H7 (cell line): Measurements from ENCODE around the gene CCT4. TPM values are rescaled to one million over a fixed set of nuclear protein-coding genes. Genes with fewer than 3 reads are reported as not detected.
A peak's percentile ranks its signal among the peaks of the same experiment; 100 is the strongest.
"Not testable (repeated sequence)": the region's sequence is repeated elsewhere in the genome, so short reads cannot be mapped to it uniquely, and the experiment has no call there.

Experiments
- DNase-seq: peaks from one replicate; pipeline ENCODE4 v3.0.0; 2012
- H3K27me3 ChIP-seq: 2 replicates; pipeline ENCODE4 v1.6.0; 2011; ENCODE audit warnings: mild to moderate bottlenecking, low read length; ENCODE audit not compliant: control insufficient read depth, insufficient read depth
- H3K36me3 ChIP-seq: replicated peaks from 2 replicates; pipeline ENCODE4 v1.5.1; 2011; ENCODE audit warnings: low read length; ENCODE audit not compliant: control insufficient read depth, insufficient read depth
- H3K4me3 ChIP-seq: 2 replicates; pipeline ENCODE4 v1.5.1; 2011; ENCODE audit warnings: low read depth, mild to moderate bottlenecking, control low read depth, low read length, moderate library complexity; ENCODE audit not compliant: insufficient read depth
- total RNA-seq: library from RNA; depleted of rRNA; stranded (reverse); fragments of >200 nt; shearing (Covaris generic); gene quantifications from 2 replicates; pipeline ENCODE4 v1.2.3, GENCODE V29; 2014; rRNA removed

The CCT4 gene
- 377 and 429 TPM in 2 replicates for total RNA-seq

GRCh38 chr2:61888267-61889055 is at the start of gene CCT4:
TSS of gene CCT4 (minus strand) at chr2:61888656. CDS start at chr2:61888507, 149 bp downstream.
- peak within 1 kb of the TSS; percentile 99 for H3K4me3 ChIP-seq
- DNase-seq: peak; percentile 92
- H3K27me3 ChIP-seq: no peaks in the 10 kb centered on the region
- H3K36me3 ChIP-seq: peaks cover 9% of the 10 kb centered on the region

- DNase-seq: no peak
- Histone ChIP-seq H3K36me3 (no peaks in the 10 kb centered on the region), H3K4me3 (no peak overlapping the region), H3K27me3 (no peaks in the 10 kb centered on the region)
These were observed 49.4 kb upstream of the CCT4 start for GRCh38 chr2:61937886-61938285.

DNA sequence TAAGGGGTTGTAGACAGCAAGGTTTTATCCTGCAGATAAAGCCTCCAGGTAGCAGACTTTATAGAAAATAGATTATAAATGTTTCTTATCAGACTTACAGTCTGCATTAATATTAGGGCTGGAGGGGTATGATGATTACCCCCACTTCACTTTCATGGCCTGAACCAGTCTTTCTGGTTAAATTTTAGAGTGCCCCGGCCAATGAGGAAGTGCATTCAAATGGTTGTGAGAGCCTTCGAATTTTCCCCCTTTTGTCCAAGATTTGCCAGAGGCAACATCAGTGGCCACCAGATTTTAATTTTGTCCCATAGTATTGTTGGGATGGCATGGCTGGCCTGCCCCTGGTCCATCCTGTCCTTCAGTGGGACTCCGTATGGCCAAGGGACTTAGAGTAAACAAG is 48.6 kb upstream of the CCT4 start:
- no peaks in the 10 kb centered on the region for H3K36me3 ChIP-seq
- no peak overlapping the region for H3K4me3 ChIP-seq
- no peak for DNase-seq
- H3K27me3 ChIP-seq: no peaks in the 10 kb centered on the region

- peak; percentile 15 for DNase-seq
- H3K4me3 ChIP-seq: no peak overlapping the region
- H3K27me3 ChIP-seq: no peaks in the 10 kb centered on the region
- no peaks in the 10 kb centered on the region for H3K36me3 ChIP-seq
These were observed 40.5 kb upstream of the CCT4 start for GRCh38 chr2:61928826-61929461.

DNA sequence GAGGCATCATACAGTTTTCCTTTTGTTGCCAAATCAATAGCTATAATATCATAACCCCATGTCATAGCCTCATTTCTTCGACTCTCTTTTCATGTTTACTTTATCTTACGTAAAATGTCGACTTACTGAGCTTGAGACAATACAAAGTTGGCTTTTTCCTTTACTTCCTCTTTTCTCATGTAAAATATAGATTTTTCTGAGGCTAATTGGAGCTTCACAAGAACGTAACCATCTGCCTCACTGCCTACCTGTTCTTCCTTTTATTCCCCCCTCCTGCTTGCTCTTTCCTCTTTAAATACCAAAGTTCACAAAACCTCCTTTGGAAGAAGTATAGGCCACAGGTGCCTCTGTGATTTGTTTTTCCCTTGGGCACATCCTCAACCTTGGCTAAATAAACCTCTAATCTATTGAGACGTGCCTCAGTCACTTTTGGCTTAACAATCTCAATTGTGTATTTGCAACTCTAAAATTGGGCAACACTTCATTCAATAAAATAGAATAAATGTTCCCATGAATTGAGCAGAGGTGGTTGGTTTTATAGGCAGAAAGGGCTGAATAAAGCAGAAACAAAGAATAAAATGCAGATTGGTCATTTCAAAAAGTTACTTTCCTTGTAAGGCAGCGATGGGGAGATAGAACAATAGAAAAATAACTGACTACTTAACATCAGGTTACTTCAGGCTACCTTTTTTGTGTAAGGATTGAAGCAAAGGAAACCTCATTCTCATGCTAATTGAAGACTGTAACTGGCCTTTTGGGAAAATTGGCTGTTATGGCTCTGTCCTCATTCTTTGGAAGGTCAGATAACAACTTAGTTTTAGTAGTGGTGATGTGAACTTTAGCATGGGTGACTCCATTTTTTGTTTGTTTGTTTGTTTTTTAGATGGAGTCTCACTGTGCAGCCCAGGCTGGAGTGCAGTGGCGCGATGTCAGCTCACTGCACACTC is 38.3 kb upstream of the CCT4 start:
- Histone ChIP-seq H3K27me3 (no peaks in the 10 kb centered on the region), H3K4me3 (no peak overlapping the region), H3K36me3 (no peaks in the 10 kb centered on the region)
- DNase-seq: no peak

GRCh38 chr2:61924895-61925663 is 36.6 kb upstream of the CCT4 start:
- Histone ChIP-seq H3K4me3 (no peak overlapping the region), H3K27me3 (no peaks in the 10 kb centered on the region), H3K36me3 (no peaks in the 10 kb centered on the region)
- peak; percentile 11 for DNase-seq

DNA sequence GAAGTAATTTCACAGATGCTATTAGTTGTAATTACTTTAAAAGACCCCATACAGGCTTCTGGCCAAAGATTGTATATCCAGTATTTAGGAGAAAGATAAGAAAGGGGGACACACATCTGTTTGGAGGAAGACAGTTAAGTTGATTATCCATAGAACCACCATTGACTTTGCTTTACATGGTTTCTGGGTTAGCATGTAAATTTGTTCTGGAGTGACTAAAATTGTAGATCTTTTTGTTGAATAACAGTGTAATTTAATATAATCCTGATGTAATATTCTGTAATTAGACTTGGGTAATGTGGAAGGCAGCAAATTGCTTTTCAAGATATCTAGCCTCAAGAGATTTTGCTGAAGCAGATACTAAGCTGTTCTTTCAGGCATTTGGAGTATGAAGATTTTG is 34.3 kb upstream of the CCT4 start:
- Histone ChIP-seq H3K4me3 (no peak overlapping the region), H3K27me3 (no peaks in the 10 kb centered on the region), H3K36me3 (no peaks in the 10 kb centered on the region)
- no peak for DNase-seq

DNA sequence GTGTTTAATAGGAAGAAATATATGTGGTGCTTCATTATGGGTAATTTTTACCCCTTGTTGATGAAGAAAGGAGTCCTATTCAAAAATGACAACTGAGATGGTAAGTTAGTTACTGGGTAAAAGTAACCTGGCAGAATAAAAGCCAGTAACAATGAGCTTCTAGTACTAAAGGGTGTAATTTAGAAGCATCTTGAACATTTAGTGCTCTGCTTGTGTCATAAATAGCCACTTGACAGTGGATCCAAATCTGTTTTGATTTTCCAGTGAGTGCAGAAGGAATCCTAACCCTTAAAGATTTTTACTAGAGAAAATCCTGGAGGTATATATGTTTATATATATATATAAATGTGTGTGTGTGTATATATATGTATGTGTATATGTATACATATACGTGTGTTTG is 32.1 kb upstream of the CCT4 start:
- DNase-seq: no peak
- Histone ChIP-seq H3K36me3 (no peaks in the 10 kb centered on the region), H3K4me3 (no peak overlapping the region), H3K27me3 (no peaks in the 10 kb centered on the region)

DNA sequence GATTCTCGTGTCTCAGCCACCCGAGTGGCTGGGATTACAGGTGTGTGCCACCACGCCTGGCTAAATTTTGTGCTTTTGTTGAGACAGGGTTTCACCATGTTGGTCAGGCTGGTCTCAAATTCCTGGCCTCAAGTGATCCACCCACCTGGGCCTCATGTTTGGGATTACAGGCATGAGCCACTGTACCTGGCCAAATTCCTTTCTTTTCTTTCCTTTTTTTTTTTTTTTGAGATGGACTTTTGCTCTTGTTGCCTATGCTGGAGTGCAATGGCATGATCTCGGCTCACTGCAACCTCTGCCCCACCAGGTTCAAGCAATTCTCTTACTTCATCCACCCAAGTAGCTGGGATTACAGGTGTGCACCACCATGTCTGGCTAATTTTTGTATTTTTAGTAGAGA is 26.3 kb upstream of the CCT4 start:
- not testable (repeated sequence) for H3K36me3 ChIP-seq, DNase-seq, H3K27me3 ChIP-seq, H3K4me3 ChIP-seq

DNA sequence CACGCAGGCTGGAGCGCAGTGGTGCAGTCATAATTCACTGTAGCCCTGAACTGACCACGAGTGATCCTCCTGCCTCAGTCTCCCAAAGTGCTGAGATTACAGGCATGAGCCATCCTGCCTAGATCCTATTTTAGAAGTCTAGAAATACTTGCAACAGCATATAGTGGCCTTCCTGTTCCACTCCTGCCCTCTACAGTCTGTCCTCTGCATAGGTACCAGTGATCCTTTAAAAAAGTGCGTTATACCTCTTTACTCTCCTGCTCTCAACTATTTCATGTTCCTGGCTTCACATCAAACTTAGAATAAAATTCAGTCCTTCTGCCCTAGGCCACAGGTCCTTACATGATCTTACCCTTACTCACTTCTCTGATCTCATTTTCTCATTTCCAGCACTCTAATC is 23.1 kb upstream of the CCT4 start:
- Histone ChIP-seq H3K27me3 (no peaks in the 10 kb centered on the region), H3K36me3 (no peaks in the 10 kb centered on the region), H3K4me3 (no peak overlapping the region)
- peak; percentile 21 for DNase-seq

GRCh38 chr2:61910603-61911002 is 22.1 kb upstream of the CCT4 start:
- no peaks in the 10 kb centered on the region for H3K36me3 ChIP-seq
- no peak for DNase-seq
- no peaks in the 10 kb centered on the region for H3K27me3 ChIP-seq
- no peak overlapping the region for H3K4me3 ChIP-seq

- Histone ChIP-seq H3K4me3 (no peak overlapping the region), H3K36me3 (no peaks in the 10 kb centered on the region), H3K27me3 (no peaks in the 10 kb centered on the region)
- no peak for DNase-seq
These were observed 20.7 kb upstream of the CCT4 start for GRCh38 chr2:61909116-61909515.

DNA sequence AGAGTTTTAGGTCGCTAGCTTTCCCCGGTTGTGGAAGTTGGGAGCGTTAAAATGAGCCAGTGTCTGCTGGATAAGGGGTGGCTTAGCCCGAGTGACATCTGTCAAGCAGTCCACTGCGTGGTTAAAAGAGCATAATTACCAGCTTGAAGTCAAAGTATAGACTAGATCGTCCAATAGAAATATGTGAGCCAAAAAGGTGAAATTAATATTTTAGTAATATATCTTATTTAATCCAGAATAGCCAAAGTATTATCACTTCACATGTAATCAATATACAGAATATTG is 17.7 kb upstream of the CCT4 start:
- H3K4me3 ChIP-seq: peak overlapping the region; percentile 85
- H3K36me3 ChIP-seq: no peaks in the 10 kb centered on the region
- DNase-seq: no peak
- H3K27me3 ChIP-seq: no peaks in the 10 kb centered on the region
